WERI-Rb-1 (cell line): Measurements from ENCODE around the gene PARP15.
A peak's percentile ranks its signal among the peaks of the same experiment; 100 is the strongest.
"Not testable (repeated sequence)": the region's sequence is repeated elsewhere in the genome, so short reads cannot be mapped to it uniquely, and the experiment has no call there.

Source experiments
- DNase-seq: peaks from one replicate; pipeline ENCODE4 v3.0.0-alpha.2; 2020
- H3K27ac ChIP-seq: fragments of 250-450 bp; sonication (Bioruptor Pico); 2 replicates; pipeline ENCODE4 v1.5.1; 2020; ENCODE audit warnings: mild to moderate bottlenecking, moderate library complexity
- H3K27me3 ChIP-seq: fragments of 250-450 bp; sonication (Bioruptor Pico); 2 replicates; pipeline ENCODE4 v1.5.1; 2021; ENCODE audit warnings: mild to moderate bottlenecking, low read depth, moderate library complexity; ENCODE audit not compliant: insufficient read depth, severe bottlenecking
- H3K36me3 ChIP-seq: fragments of 250-450 bp; sonication (Bioruptor Pico); 2 replicates; pipeline ENCODE4 v1.5.1; 2020; ENCODE audit warnings: mild to moderate bottlenecking, moderate library complexity
- H3K4me3 ChIP-seq: 2 replicates; pipeline ENCODE4 v1.5.1; 2011; ENCODE audit warnings: low read depth, mild to moderate bottlenecking, control low read depth, low read length
- H3K9me3 ChIP-seq: fragments of 250-450 bp; sonication (Bioruptor Pico); 2 replicates; pipeline ENCODE4 v1.5.1; 2021; ENCODE audit warnings: mild to moderate bottlenecking, moderate library complexity; ENCODE audit not compliant: severe bottlenecking
- CTCF ChIP-seq: IDR thresholded peaks from 2 replicates; pipeline ENCODE4 v1.5.1; 2011; ENCODE audit warnings: low read depth, mild to moderate bottlenecking, control low read depth, inconsistent platforms, low read length

Gene PARP15

GRCh38 chr3:122680475-122681283, 103.2 kb downstream of the PARP15 start, which contains the start of gene PARP14:
TSS of gene PARP14 (plus strand) at chr3:122680839. CDS start at chr3:122680884, 45 bp downstream.
- no peaks in the 10 kb centered on the region for H3K9me3 ChIP-seq
- peak within 1 kb of the TSS; percentile 64 for H3K4me3 ChIP-seq
- no peaks in the 10 kb centered on the region for H3K36me3 ChIP-seq
- H3K27ac ChIP-seq: no peak within 1 kb of the TSS
- no peak for TF ChIP-seq CTCF
- no peaks in the 10 kb centered on the region for H3K27me3 ChIP-seq
- peak; percentile 22 for DNase-seq

GRCh38 chr3:122681284-122681973, 104.0 kb downstream of the PARP15 start:
- Histone ChIP-seq H3K27ac (no peak overlapping the region), H3K27me3 (no peaks in the 10 kb centered on the region), H3K9me3 (no peaks in the 10 kb centered on the region), H3K4me3 (peak overlapping the region; percentile 64), H3K36me3 (no peaks in the 10 kb centered on the region)
- TF ChIP-seq CTCF: no peak
- no peak for DNase-seq

- no peak overlapping the region for H3K27ac ChIP-seq
- no peaks in the 10 kb centered on the region for H3K27me3 ChIP-seq
- no peak overlapping the region for H3K4me3 ChIP-seq
- no peaks in the 10 kb centered on the region for H3K36me3 ChIP-seq
- no peak for TF ChIP-seq CTCF
- no peaks in the 10 kb centered on the region for H3K9me3 ChIP-seq
- no peak for DNase-seq
Observed at GRCh38 chr3:122681974-122682409, 104.5 kb downstream of the PARP15 start.

- not testable (repeated sequence) for H3K4me3 ChIP-seq
Observed at GRCh38 chr3:122682778-122683411, 105.4 kb downstream of the PARP15 start.

GRCh38 chr3:122687298-122687697, 109.8 kb downstream of the PARP15 start:
- Histone ChIP-seq H3K36me3 (no peaks in the 10 kb centered on the region), H3K9me3 (no peaks in the 10 kb centered on the region), H3K4me3 (no peak overlapping the region), H3K27ac (no peak overlapping the region), H3K27me3 (no peaks in the 10 kb centered on the region)
- no peak for DNase-seq
- no peak for TF ChIP-seq CTCF

More at GRCh38 chr3:122682778-122683411, 105.4 kb downstream of the PARP15 start:
- H3K36me3 ChIP-seq, H3K9me3 ChIP-seq, H3K27ac ChIP-seq, DNase-seq, H3K27me3 ChIP-seq: not testable (repeated sequence)
